HG02763 (cell line): ENCODE data around the gene TAMM41.
A peak's percentile ranks its signal among the peaks of the same experiment; 100 is the strongest.
"Not testable (repeated sequence)": the region's sequence is repeated elsewhere in the genome, so short reads cannot be mapped to it uniquely, and the experiment has no call there.

Source experiments
- ATAC-seq: cut with Tn5 transposase; IDR thresholded peaks from one replicate; pipeline ENCODE4 v1.9.1; 2021; ENCODE audit warnings: mild to moderate bottlenecking, moderate library complexity; ENCODE audit not compliant: unreplicated experiment

The TAMM41 gene

GRCh38 chr3:11815111-11815510 is 31.6 kb downstream of the TAMM41 start:
- no peak for ATAC-seq

GRCh38 chr3:11814663-11815062 is 32.0 kb downstream of the TAMM41 start:
- ATAC-seq, result no peak

DNA sequence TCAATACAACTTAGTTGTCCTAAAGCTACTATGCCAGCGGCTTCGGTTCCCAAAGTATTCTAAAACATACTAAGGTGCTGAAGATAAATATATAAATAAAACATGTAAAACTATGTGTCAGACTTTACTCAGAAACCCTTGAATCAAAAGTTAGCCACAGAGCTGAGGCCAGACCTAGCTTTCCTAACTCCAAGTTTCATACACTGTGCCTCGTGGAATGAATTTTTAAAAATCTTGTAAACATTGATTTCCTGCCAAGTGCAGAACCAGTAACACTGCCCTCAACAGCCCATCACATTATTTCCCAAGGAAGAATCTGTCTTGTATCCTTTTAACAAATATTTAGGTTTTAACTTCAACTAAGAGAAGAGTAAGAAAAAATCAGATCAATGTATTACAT is 36.4 kb downstream of the TAMM41 start:
- ATAC-seq, result no peak

- ATAC-seq, result no peak
Measured at GRCh38 chr3:11808231-11808630, 38.5 kb downstream of the TAMM41 start.

DNA sequence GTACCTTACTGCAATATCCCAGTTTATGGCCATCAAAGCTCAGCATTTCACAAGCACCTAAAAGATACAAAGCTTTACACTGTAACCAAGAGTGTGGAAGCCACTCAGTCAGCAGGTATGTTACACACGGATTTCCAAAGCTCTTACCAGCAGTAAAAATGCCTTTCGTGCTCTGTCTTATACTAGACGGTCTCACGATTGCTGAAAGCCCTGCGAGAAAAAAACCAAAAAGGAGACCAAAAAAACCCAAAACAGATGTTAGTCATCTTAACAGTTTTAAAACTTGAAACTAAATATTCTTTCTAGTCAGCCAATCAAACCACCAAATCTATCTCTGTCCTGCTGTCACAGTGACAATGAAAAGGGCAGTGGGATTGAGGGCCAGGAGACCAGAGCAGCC is 39.0 kb downstream of the TAMM41 start:
- no peak for ATAC-seq

DNA sequence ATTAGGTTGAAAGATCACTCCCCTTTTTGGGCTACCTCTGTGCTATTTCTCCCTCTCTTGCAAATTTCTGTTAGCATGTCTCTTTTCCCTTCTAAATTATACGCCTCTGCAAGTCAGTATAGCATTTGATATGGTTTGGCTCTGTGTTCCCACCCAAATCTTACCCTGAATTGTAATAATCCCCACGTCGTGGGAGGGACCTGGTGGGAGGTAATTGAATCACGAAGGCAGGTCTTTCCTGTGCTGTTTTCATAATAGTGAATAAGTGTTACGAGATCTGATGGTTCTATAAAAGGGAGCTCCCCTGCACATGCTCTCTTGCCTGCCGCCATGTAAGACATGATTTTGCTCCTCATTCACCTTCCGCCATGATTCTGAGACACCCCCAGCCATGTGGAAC is 41.0 kb downstream of the TAMM41 start:
- no peak for ATAC-seq

DNA sequence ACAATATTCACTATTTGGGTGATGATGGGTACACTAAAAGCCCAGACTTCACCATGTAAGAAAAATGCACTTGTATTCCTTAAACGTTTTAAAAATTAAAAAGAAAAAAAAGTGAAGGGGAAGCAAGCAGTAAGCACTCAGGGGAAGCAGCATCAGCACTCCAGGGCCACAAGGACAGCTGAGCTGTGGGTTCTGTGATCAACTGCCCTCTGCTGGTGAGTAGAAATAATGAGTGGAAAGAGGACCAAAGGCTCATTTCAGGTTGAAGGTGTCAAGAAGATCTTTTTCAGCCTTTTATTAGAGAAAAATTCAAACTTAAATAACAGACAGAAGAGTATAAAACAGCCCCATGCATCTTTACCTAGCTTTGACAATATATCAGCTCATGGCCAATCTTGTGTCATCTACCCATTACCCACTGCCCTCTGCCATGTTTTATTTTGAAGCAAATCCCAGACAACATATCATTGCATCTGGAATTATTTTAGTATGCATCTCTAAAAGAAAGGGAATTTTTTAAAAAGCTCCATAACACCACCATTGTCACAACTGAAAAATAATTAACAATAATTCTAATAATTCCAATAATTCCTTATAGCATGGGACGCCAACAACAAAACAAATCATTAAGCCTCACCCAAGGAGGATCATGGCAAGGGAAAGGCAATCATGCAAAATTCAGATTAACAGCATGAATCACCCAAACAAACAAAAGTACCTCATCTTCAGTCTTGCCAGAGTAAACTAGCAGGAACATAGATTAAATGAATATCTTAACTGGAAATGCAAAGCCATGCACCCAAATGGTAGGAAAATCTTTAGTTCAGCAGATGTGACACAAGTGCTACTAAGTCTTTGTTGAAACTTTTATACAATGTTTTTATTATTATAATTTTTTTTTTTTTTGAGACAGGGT is 42.5 kb downstream of the TAMM41 start:
- ATAC-seq, result no peak

DNA sequence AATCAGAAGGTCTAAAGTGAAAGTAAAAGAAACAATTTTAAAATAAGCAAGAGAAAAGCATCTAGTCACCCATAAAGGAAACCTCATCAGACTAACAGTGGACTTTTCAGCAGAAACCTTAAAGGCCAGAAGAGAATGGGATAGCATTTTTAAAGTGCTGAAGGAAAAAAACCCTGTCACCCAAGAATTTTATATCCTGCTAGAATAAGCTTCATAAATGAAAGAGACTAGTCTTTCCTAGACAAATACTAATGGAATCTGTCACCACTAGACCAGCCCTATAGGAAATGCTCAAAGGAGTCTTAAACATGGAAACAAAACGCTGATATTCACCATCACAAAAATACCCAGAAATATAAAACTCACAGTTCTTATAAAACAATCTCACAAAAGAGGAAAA is 46.9 kb downstream of the TAMM41 start:
- no peak for ATAC-seq

DNA sequence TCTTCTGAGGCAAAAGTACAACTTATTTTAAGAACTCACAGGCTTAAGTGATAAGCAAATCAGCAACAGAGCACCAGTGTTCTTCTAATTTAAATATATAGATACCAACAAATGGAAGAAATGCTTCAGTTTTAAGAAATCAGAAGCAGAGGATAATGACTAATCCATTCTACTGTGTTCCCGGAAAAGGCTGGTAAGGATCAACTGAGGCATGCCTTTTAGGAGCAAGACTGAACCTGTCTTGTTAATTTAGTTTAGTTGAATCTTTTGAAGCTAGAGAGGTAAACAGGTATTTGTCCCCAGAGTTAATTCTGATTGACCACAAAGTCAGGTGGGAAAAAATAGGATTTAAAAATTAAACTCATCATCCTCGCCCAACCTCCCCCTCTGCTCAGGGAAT is 51.8 kb downstream of the TAMM41 start:
- no peak for ATAC-seq

- no peak for ATAC-seq
Measured at GRCh38 chr3:11791339-11792200, 55.1 kb downstream of the TAMM41 start.

GRCh38 chr3:11789412-11789811 is 57.3 kb downstream of the TAMM41 start:
- ATAC-seq, result no peak

DNA sequence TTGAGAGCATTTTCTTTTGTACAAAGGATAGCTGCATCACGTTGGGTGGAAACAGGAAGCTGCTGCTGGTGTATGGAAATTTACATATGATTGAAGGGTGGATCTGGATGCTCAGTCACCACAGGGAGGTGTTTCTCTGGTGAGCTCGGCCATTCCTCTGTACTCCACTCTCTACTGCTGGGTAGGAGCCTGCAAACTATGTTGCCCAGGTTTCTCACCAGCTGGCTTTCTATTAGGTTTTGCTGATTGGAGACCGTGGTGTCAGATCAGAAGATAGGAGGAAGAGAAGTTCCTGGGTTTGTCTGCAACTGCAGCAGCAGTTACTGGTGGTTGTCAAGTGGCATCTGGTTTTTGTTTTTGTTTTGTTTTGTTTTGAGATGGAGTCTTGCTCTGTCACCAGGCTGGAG is 61.7 kb downstream of the TAMM41 start:
- no peak for ATAC-seq

GRCh38 chr3:11780341-11780740 is 66.3 kb downstream of the TAMM41 start:
- ATAC-seq, result no peak

DNA sequence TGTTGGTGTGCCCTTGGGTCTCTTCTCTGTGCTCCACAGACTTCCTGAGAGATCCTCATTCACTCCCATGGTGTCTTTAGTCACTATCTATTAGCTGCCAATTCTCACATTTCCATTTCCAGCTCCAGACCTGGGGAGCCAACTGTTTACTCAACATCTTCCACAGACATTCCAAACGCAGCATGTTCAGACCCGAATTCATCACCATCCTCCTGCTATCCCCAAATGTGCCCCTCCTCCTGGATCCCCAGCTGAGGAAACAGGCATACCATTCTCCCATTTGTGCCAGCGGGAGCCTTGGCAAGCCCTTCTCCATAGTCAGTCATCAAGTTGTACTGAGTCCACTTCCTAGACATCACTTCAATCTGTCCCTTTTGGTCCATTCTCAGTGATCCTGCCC is 67.1 kb downstream of the TAMM41 start:
- ATAC-seq, result no peak

DNA sequence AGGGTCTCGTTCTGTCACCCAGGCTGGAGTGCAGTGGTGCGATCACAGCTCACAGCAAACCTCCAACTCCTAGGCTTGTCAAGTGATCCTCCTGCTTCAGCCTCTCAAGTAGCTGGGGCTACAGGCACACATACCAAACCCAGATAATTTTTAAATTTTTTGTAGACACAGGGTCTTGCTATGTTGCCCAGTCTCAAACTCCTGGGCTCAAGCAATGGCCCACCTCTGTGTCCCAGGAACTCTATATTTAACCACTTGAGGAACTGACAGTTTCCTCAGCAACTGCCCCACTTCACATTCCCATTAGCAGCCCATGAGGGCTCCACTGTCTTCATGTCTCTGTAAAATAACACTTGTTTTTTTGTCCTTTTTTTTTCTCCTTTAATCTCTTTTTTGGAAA is 68.4 kb downstream of the TAMM41 start:
- no peak for ATAC-seq

DNA sequence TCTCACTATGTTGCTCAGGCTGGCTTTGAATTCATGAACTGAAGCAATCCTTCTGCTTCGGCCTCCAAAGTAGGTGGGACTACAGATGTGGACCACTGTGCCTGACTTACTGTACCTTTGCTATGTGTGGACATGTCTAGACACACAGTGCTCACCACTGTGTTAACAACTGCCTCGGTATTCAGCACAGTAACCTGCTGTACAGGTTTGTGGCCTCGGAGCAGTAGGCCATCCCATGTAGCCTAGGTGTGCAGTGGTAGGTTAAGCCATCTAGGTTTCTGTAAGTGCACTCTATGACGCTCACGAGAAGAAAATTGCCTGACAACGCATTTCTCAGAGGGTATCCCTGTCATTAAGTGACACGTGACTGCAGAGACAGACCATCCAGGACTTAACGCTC is 70.3 kb downstream of the TAMM41 start:
- no peak for ATAC-seq

DNA sequence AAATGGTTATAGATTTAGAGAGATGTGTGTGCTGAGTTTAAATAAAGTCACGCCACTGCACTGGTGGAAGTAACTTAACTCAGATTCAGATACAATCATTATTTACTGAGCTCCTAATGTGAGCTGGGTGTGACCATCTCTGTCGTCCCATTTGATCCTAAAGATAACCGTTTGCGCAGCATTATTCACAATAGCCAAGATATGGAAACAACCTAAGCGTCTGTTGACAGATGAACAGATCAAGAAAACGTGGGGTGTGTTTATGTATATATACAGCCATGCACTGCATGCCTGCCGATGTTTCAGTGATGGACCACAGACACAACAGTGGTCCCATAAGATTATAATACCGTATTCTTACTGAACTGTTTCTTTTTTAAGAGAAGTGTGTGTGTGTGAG is 71.2 kb downstream of the TAMM41 start:
- no peak for ATAC-seq

- no peak for ATAC-seq
Measured at GRCh38 chr3:11774296-11774877, 72.3 kb downstream of the TAMM41 start.

DNA sequence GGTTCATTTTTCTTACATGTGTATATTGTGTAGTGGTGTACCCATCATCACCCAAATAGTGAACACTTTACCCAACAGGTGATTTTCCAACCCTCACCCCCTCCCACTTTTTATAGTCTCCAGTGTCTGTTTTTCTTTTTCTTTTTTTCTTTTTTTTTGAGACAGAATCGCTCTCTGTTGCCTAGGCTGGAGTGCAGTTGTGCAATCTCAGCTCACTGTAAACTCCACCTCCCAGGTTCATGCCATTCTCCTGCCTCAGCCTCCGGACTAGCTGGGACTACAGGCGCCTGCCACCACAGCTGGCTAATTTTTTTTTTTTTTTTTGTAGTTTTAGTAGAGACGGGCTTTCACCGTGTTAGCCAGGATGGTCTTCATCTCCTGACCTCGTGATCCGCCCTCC is 74.8 kb downstream of the TAMM41 start:
- not testable (repeated sequence) for ATAC-seq

DNA sequence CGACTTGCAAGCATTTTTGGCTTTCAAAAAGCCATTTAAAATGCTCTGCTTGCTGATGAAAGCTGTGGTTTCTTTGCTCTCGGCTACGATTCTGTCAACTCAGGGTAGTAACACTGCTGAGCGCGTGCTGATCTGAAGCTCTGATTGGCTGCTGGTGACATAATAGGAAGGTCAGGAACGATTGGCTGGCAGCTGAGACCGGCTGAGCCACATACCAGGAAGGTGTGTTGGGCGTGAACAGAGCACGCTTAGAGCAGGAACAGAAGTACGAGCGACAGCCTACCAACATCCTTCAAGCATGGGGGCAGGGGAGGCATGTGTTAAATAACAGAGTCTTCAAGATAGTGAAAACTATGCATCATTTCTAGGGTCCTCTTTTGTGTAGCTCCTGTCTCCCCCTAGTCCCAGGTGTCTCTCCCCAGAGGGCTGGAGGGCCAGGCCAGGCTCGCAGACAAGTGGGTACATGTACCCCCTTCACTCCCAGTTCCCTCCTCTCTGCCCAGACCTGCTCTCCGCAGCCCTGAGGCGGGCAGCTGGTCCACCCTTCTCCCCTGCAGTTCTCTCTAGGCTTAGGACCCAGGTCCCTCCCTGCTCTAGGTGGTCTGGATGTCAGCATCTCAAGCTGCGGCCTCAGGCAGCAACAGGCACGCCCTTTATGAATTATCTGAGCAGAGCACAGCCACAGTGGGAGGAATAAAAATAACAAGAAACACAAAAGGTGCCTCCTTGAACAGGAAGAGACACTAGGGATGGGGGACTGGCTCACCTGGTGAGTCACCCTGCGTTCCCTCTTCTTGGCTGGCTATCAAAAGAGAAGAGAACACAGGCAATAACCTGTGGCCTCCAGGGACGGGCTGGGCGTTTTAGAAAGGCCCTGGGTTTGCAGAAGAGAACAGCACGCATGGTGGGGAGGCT is 76.0 kb downstream of the TAMM41 start:
- peak; percentile 92 for ATAC-seq
